8988T (cell line): ENCODE data around the gene SORCS2.

ENCODE experiments used
- DNase-seq: peaks from one replicate; pipeline ENCODE4 v3.0.0; 2011

Gene SORCS2

GRCh38 chr4:7192252-7193029, at the start of gene SORCS2:
SORCS2 (plus strand) TSS chr4:7192538.
- peak; percentile 89 for DNase-seq

GRCh38 chr4:7144374-7145290, 47.7 kb upstream of the SORCS2 start:
- no peak for DNase-seq

- DNase-seq = no peak
These were observed 46.9 kb upstream of the SORCS2 start for GRCh38 chr4:7145291-7145934.

- DNase-seq = no peak
These were observed 46.1 kb upstream of the SORCS2 start for GRCh38 chr4:7146059-7146785.

- DNase-seq = no peak
These were observed 45.6 kb upstream of the SORCS2 start for GRCh38 chr4:7146786-7147115.

GRCh38 chr4:7147261-7147660, 45.1 kb upstream of the SORCS2 start:
- no peak for DNase-seq

- no peak for DNase-seq
These were observed 44.6 kb upstream of the SORCS2 start for GRCh38 chr4:7147661-7148310.

GRCh38 chr4:7148337-7148736, 44.0 kb upstream of the SORCS2 start:
- DNase-seq = no peak

- no peak for DNase-seq
These were observed 42.2 kb upstream of the SORCS2 start for GRCh38 chr4:7150036-7150635.

GRCh38 chr4:7151668-7152227, 40.6 kb upstream of the SORCS2 start:
- DNase-seq = peak; percentile 64

- no peak for DNase-seq
These were observed 38.6 kb upstream of the SORCS2 start for GRCh38 chr4:7153711-7154110.

- no peak for DNase-seq
These were observed 37.9 kb upstream of the SORCS2 start for GRCh38 chr4:7154351-7154981.

- no peak for DNase-seq
These were observed 36.7 kb upstream of the SORCS2 start for GRCh38 chr4:7155590-7156071.

- no peak for DNase-seq
These were observed 36.0 kb upstream of the SORCS2 start for GRCh38 chr4:7156328-7156727.

- no peak for DNase-seq
These were observed 35.4 kb upstream of the SORCS2 start for GRCh38 chr4:7156761-7157488.

GRCh38 chr4:7157666-7158065, 34.7 kb upstream of the SORCS2 start:
- DNase-seq = no peak

GRCh38 chr4:7158081-7158750, 34.1 kb upstream of the SORCS2 start:
- no peak for DNase-seq

- DNase-seq = no peak
These were observed 33.3 kb upstream of the SORCS2 start for GRCh38 chr4:7158991-7159390.

- DNase-seq = no peak
These were observed 32.4 kb upstream of the SORCS2 start for GRCh38 chr4:7159923-7160322.

GRCh38 chr4:7160439-7160838, 31.9 kb upstream of the SORCS2 start:
- no peak for DNase-seq
